GM18505 (cell line): ENCODE data around the gene CDH12.
"Not testable (repeated sequence)": the region's sequence is repeated elsewhere in the genome, so short reads cannot be mapped to it uniquely, and the experiment has no call there.

Experiments used
- ATAC-seq: cut with Tn5 transposase; IDR thresholded peaks from one replicate; pipeline ENCODE4 v1.9.1; 2021; ENCODE audit not compliant: unreplicated experiment
- POLR2A ChIP-seq: IDR thresholded peaks from 4 replicates; pipeline ENCODE4 v1.6.1; 2011; ENCODE audit warnings: borderline replicate concordance; ENCODE audit not compliant: insufficient read depth, insufficient read length; ENCODE audit errors: extremely low read depth

Gene CDH12

GRCh38 chr5:22842574-22842973, 10.6 kb downstream of the CDH12 start:
- TF ChIP-seq POLR2A: no peak
- ATAC-seq: no peak

GRCh38 chr5:22837803-22838202, 15.3 kb downstream of the CDH12 start:
- no peak for TF ChIP-seq POLR2A
- no peak for ATAC-seq

- TF ChIP-seq POLR2A: no peak
- no peak for ATAC-seq
These were observed 17.5 kb downstream of the CDH12 start for GRCh38 chr5:22835686-22836085.

- ATAC-seq: no peak
- TF ChIP-seq POLR2A: no peak
These were observed 59.7 kb downstream of the CDH12 start for GRCh38 chr5:22793463-22793862.

GRCh38 chr5:22787807-22788206, 65.3 kb downstream of the CDH12 start:
- no peak for ATAC-seq
- TF ChIP-seq POLR2A: no peak

GRCh38 chr5:22787398-22787797, 65.7 kb downstream of the CDH12 start:
- no peak for ATAC-seq
- TF ChIP-seq POLR2A: no peak

- ATAC-seq: no peak
These were observed 72.4 kb downstream of the CDH12 start for GRCh38 chr5:22780756-22781155.

GRCh38 chr5:22779499-22779898, 73.6 kb downstream of the CDH12 start:
- ATAC-seq: no peak
- no peak for TF ChIP-seq POLR2A

More at GRCh38 chr5:22780756-22781155, 72.4 kb downstream of the CDH12 start:
- TF ChIP-seq POLR2A: no peak

GRCh38 chr5:22776285-22776684, 76.9 kb downstream of the CDH12 start:
- no peak for ATAC-seq
- TF ChIP-seq POLR2A: no peak

- not testable (repeated sequence) for ATAC-seq
These were observed 78.9 kb downstream of the CDH12 start for GRCh38 chr5:22774214-22774613.

GRCh38 chr5:22764736-22765135, 88.4 kb downstream of the CDH12 start:
- no peak for TF ChIP-seq POLR2A
- no peak for ATAC-seq

GRCh38 chr5:22757776-22758175, 95.4 kb downstream of the CDH12 start:
- no peak for TF ChIP-seq POLR2A
- no peak for ATAC-seq

GRCh38 chr5:22754155-22754554, 99.0 kb downstream of the CDH12 start:
- TF ChIP-seq POLR2A: no peak
- no peak for ATAC-seq

GRCh38 chr5:22751536-22751935, 101.6 kb downstream of the CDH12 start:
- TF ChIP-seq POLR2A: no peak
- no peak for ATAC-seq

- TF ChIP-seq POLR2A: no peak
- no peak for ATAC-seq
These were observed 116.6 kb downstream of the CDH12 start for GRCh38 chr5:22736443-22737003.
